ENCODE data around the gene AREG. TPM values are rescaled to one million over a fixed set of nuclear protein-coding genes. Genes with fewer than 3 reads are reported as not detected.

Gene AREG
- total RNA-seq, 2 donors from 2014 or later: 1.3 TPM; not detected in 1

DNA sequence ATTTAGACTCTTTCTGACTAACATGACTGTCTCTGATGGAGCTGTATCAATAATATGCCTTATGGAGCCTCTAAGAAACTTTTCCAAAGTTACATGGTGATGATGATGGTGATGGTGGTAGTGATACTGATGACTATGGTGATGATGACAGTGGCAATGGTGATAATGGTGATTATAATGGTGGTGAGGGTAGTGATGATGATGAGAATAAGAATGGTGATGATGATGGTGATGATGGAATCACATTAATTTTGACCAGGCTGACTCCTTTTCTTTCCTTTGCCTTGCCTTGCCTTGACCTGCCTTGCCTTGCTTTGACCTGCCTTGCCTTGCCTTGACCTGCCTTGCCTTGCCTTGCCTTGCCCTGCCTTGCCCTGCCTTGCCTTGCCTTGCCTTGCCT lies 31.7 kb upstream of the AREG start:
- no peak for DNase-seq
- no peaks in the 10 kb centered on the region for H3K27me3 ChIP-seq (ENCODE audit: control insufficient read depth, insufficient read depth, low read length, poor library complexity, severe bottlenecking)
- Mint-ChIP-seq H3K27ac (no peak overlapping the region), H3K9me3 (no peaks in the 10 kb centered on the region), H3K4me1 (peaks cover 8% of the 10 kb centered on the region), H3K36me3 (ENCODE audit: low read depth) (no peaks in the 10 kb centered on the region), H3K4me3 (no peak overlapping the region), H3K27me3 (ENCODE audit: insufficient read depth) (no peaks in the 10 kb centered on the region)
- H3K36me3 ChIP-seq (ENCODE audit: control insufficient read depth, insufficient read depth, low read length): no peaks in the 10 kb centered on the region
- no peaks in the 10 kb centered on the region for H3K9me3 ChIP-seq (ENCODE audit: control insufficient read depth, low read length)
- no peaks in the 10 kb centered on the region for H3K4me1 ChIP-seq (ENCODE audit: control insufficient read depth, insufficient read depth, low read length)
- no peak overlapping the region for H3K9ac ChIP-seq (ENCODE audit: extremely low read depth, low read length, poor library complexity, severe bottlenecking)
- no peak overlapping the region for H3K27ac ChIP-seq (ENCODE audit: low read depth, low read length)
- H3K4me3 ChIP-seq (ENCODE audit: low read length): no peak overlapping the region
- TF ChIP-seq, protein P1, sequence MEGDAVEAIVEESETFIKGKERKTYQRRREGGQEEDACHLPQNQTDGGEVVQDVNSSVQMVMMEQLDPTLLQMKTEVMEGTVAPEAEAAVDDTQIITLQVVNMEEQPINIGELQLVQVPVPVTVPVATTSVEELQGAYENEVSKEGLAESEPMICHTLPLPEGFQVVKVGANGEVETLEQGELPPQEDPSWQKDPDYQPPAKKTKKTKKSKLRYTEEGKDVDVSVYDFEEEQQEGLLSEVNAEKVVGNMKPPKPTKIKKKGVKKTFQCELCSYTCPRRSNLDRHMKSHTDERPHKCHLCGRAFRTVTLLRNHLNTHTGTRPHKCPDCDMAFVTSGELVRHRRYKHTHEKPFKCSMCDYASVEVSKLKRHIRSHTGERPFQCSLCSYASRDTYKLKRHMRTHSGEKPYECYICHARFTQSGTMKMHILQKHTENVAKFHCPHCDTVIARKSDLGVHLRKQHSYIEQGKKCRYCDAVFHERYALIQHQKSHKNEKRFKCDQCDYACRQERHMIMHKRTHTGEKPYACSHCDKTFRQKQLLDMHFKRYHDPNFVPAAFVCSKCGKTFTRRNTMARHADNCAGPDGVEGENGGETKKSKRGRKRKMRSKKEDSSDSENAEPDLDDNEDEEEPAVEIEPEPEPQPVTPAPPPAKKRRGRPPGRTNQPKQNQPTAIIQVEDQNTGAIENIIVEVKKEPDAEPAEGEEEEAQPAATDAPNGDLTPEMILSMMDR (conservative IDR thresholded peaks at IDR 0.05): no peak

DNA sequence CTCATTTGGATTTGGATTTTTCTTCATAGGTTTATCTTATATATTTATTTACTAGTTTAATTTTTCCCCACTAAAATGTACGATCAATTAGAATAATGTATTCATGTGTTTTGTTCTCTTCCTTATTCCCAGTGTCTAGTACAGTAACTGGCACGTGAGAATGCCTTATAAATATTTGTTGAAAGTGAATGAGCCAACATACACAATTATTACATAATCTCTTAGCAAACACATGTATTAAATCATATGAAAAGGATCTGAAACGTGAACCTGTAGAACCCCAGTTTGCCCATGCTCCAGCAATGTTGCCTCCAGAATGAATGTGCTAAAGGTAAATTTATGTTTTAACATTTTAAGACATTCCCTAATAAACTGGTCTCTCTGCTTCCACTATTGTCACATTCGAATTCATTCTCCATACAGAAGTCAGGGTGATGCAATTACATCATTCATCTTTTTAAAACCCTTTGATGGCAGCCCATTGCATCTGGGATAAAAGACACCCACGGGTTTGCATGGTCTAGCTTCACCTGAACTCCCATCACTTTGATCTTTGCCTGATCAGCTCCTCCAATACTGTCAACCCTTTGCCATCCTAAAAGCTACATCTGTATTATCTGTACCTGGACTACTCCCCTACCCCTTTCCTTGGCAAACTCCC lies 30.7 kb upstream of the AREG start:
- no peaks in the 10 kb centered on the region for H3K36me3 ChIP-seq (ENCODE audit: control insufficient read depth, insufficient read depth, low read length)
- Mint-ChIP-seq H3K27ac (no peak overlapping the region), H3K4me3 (no peak overlapping the region), H3K4me1 (peaks cover 8% of the 10 kb centered on the region), H3K36me3 (ENCODE audit: low read depth) (no peaks in the 10 kb centered on the region), H3K9me3 (no peaks in the 10 kb centered on the region), H3K27me3 (ENCODE audit: insufficient read depth) (no peaks in the 10 kb centered on the region)
- no peaks in the 10 kb centered on the region for H3K27me3 ChIP-seq (ENCODE audit: control insufficient read depth, insufficient read depth, low read length, poor library complexity, severe bottlenecking)
- H3K9me3 ChIP-seq (ENCODE audit: control insufficient read depth, low read length): no peaks in the 10 kb centered on the region
- no peak overlapping the region for H3K9ac ChIP-seq (ENCODE audit: extremely low read depth, low read length, poor library complexity, severe bottlenecking)
- 78 to 81% methylated on average over 2 to 3 of the region's 5 CpGs for WGBS, 2 experiments (ENCODE audit: insufficient coverage in 1 of 2, insufficient read length in 1 of 2)
- no peaks in the 10 kb centered on the region for H3K4me1 ChIP-seq (ENCODE audit: control insufficient read depth, insufficient read depth, low read length)
- TF ChIP-seq, protein P1 (conservative IDR thresholded peaks at IDR 0.05): no peak
- no peak overlapping the region for H3K27ac ChIP-seq (ENCODE audit: low read depth, low read length)
- H3K4me3 ChIP-seq (ENCODE audit: low read length): no peak overlapping the region
- no peak for DNase-seq

DNA sequence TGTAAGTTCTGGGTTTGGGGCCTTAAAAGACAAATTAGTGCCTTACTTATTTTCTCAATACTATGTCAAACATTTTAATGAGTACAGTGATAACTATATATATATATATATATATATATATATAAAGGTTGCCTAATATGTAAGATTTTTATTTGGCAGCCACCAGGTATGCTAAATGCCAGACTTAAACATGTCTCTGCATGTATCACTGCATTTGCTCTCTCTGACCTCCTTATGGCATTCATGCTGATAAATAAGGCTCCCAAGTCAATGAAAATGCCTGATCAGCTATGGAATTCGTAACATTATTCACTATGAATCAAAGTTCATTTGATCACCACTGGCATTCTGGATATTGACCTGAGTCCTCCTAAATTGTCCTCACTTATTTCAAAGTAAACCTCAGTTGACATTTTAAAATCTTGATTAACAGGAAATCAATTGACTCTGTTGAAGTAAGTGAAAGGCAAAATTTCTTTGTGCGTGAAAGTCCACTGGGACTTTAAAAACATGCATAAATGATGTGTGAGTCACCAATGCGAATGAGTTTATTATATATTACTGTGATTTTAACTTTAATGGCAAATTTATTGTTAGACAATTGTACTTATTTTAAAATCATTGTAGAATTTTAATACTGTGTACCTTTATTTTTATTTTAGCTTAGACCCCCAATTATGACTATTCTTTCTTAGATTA lies 29.2 kb upstream of the AREG start:
- Mint-ChIP-seq H3K9me3 (peaks cover 7% of the 10 kb centered on the region), H3K27ac (no peak overlapping the region), H3K27me3 (ENCODE audit: insufficient read depth) (no peaks in the 10 kb centered on the region), H3K36me3 (ENCODE audit: low read depth) (no peaks in the 10 kb centered on the region), H3K4me1 (peaks cover 3% of the 10 kb centered on the region), H3K4me3 (no peak overlapping the region)
- Histone ChIP-seq H3K27me3 (ENCODE audit: control insufficient read depth, insufficient read depth, low read length, poor library complexity, severe bottlenecking) (no peaks in the 10 kb centered on the region), H3K4me1 (ENCODE audit: control insufficient read depth, insufficient read depth, low read length) (no peaks in the 10 kb centered on the region), H3K27ac (ENCODE audit: low read depth, low read length) (no peak overlapping the region), H3K9me3 (ENCODE audit: control insufficient read depth, low read length) (no peaks in the 10 kb centered on the region), H3K4me3 (ENCODE audit: low read length) (no peak overlapping the region), H3K9ac (ENCODE audit: extremely low read depth, low read length, poor library complexity, severe bottlenecking) (no peak overlapping the region), H3K36me3 (ENCODE audit: control insufficient read depth, insufficient read depth, low read length) (no peaks in the 10 kb centered on the region)
- 90 to 94% methylated on average over 2 of the region's 3 CpGs for WGBS, 2 experiments (ENCODE audit: insufficient coverage in 1 of 2, insufficient read length in 1 of 2)
- TF ChIP-seq, protein P1 (conservative IDR thresholded peaks at IDR 0.05): no peak
- no peak for DNase-seq
